CD4-positive, alpha-beta T cell treated with Interleukin-1 beta for 1 hour (primary cell): ENCODE results near the gene NDUFB3.
"Not testable (repeated sequence)": the region's sequence is repeated elsewhere in the genome, so short reads cannot be mapped to it uniquely, and the experiment has no call there.

ENCODE experiments used
- DNase-seq, 2 donors: peaks; one replicate each; pipeline ENCODE4 v3.0.0-alpha.2; 2020 to 2022

The NDUFB3 gene

GRCh38 chr2:201100497-201100896 lies 28.7 kb downstream of the NDUFB3 start:
- no peak for DNase-seq

GRCh38 chr2:201105759-201106158 lies 34.0 kb downstream of the NDUFB3 start:
- DNase-seq: no peak

DNA sequence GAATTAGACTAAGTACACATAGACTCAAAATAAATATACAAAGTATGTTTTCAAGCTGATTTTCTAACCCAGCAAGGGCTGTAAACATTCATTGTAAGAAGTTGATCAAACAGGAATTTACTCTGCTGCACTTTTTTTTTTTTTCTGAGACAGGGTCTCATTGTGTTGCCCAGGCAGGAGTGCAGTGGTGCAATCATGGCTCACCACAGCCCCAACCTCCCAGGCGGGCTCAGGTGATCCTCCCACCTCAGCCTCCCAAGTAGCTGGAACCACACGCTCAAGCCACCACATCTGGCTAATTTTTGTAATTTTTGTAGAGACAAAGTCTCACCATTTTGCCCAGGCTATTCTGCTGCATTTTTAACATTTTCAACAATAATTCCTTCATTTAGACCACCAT lies 35.8 kb downstream of the NDUFB3 start:
- DNase-seq: no peak

DNA sequence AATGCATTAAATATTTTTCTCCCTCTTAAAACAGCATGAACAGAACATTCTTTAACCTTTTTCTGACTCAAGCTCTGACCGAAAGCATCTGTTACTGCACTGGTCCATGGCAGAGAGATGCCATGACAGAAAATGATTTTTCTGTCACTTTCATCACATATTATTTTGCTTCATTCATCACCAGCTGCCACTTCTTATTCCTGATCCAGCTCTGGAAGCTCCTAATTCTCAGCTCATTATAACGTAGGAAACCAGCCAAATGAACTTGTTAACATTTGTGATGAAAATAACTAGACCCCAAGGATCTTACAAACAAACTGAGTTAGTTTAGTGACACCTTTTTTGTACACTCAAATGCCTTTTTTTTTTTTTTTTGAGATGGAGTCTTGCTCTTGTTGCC lies 36.5 kb downstream of the NDUFB3 start:
- no peak for DNase-seq

DNA sequence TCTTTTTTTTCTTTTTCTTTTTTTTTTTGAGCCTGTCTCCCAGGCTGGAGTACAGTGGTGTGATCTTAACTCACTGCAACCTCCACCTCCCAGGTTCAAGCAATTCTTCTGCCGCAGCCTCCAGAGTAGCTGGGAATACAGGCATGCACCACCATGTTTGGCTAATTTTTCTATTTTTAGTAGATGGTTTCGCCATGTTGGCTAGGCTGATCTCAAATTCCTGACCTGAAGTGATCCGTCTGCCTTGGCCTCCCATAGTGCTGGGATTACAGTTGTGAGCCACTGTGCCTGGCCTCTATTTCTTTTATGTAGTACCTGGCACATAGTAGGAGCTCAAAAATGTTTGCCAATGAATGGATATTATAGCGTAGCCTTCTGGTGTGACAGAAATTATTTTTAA lies 37.4 kb downstream of the NDUFB3 start:
- DNase-seq: no peak

GRCh38 chr2:201110615-201111014 lies 38.8 kb downstream of the NDUFB3 start:
- DNase-seq: no peak

DNA sequence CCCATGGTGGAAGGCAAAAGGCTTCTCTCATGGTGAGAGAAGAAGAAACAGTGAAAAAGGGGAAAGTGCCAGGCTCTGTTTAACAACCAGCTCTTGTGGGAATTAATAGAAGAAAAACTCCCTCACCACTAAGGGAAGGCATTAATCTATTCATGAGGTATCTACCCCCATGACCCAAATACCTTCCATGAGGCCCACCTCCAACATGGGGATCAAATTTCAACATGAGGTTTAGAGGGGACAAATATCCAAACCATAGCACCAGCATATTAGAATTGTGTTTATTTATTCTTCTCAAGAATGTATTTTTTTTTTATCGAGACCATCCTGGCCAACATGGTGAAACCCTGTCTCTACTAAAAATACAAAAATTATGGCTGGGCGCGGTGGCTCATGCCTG lies 39.3 kb downstream of the NDUFB3 start:
- no peak for DNase-seq

- no peak for DNase-seq
These were observed 42.5 kb downstream of the NDUFB3 start for GRCh38 chr2:201114350-201114749.

- DNase-seq: no peak
These were observed 43.0 kb downstream of the NDUFB3 start for GRCh38 chr2:201114846-201115245.

DNA sequence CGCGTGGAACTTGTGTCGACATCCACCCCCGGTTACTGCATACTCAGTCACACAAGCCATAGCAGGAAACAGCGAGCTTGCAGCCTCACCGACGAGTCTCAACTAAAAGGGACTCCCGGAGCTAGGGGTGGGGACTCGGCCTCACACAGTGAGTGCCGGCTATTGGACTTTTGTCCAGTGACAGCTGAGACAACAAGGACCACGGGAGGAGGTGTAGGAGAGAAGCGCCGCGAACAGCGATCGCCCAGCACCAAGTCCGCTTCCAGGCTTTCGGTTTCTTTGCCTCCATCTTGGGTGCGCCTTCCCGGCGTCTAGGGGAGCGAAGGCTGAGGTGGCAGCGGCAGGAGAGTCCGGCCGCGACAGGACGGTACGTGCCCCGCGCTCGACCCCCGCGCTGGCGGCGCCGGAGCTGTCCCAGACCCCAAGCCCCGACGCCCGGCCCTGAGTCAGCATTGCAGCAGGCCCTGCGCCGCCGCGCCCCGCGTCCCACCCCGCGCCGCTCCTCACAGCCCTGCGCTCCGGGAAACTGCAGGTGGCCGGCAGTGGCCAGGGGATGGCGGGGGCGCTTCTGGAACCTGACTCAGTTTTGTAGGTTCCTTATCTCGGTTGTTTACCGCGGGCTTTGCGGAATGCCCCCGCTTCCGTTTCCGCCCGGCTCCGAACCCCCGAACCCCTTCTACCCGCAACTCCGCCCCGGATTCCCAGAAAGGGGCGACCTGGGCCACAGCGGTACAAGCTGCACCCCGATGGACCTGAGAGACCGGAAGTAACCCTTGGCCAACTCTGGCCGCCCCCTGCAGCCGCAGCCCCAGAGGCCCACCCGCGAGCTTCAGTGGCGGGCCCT lies 44.5 kb downstream of the NDUFB3 start, which contains the start of gene CFLAR:
Gene CFLAR (plus strand): TSS at position 50 of the 844 bp plus-strand sequence. CDS start 13,702 bp downstream, outside the sequence.
- peak; percentile 81 to 83 for DNase-seq

GRCh38 chr2:201116959-201117734 lies 45.3 kb downstream of the NDUFB3 start:
- DNase-seq: peak; percentile 48 to 76

DNA sequence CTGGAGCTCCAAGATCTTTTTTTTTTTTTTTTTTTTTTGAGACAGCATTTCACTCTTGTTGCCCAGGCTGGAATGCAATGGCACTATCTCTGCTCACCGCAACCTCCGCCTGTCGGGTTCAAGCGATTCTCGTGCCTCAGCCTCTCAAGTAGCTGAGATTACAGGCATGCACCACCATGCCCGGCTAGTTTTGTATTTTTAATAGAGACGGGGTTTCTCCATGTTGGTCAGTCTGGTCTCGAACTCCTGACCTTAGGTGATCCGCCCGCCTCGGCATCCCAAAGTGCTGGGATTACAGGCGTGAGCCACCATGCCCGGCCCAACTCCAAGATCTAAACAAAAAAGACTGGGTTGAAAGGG lies 45.9 kb downstream of the NDUFB3 start:
- not testable (repeated sequence) for DNase-seq

DNA sequence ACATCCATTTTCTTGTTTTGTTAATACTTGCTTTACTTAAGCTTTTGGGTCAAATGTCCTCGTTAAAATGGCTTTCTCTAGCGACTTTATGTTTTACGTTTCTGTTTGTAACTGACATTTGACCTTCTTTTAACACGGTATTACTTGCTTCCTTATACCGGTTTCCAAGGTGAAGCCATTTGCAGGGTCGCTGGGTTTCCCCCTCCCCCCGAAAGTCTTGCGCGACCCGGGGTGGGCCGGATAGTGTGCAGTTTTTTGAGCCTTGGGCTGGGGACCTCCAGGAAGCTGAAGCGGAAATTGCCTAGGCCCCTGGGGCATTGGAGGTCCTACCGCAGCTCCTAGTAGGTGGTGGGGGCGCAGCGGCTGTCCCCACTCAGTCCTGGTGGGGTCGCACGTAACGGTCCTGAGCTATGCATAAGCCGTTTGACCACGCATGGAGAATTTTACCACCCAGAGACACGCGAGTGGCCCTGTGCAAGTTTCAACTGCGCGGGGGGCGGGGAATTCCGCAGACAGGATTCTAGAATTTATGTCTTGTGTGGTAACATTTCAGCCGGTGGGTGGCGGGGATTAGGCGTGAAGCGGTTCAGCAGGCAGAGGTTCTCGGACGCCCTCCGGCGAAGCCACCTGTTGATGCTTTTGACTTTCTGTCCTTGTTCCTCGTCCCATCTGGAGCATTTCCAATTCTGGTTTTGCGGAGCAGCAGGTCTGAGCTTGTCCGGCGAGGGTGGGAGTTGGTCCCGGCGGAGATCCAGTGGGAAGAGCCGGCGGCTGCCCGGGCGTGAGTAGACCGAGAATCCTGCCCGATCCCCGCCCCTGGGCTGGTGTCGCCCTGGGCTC lies 46.5 kb downstream of the NDUFB3 start:
- peak; percentile 88 to 89 for DNase-seq

DNA sequence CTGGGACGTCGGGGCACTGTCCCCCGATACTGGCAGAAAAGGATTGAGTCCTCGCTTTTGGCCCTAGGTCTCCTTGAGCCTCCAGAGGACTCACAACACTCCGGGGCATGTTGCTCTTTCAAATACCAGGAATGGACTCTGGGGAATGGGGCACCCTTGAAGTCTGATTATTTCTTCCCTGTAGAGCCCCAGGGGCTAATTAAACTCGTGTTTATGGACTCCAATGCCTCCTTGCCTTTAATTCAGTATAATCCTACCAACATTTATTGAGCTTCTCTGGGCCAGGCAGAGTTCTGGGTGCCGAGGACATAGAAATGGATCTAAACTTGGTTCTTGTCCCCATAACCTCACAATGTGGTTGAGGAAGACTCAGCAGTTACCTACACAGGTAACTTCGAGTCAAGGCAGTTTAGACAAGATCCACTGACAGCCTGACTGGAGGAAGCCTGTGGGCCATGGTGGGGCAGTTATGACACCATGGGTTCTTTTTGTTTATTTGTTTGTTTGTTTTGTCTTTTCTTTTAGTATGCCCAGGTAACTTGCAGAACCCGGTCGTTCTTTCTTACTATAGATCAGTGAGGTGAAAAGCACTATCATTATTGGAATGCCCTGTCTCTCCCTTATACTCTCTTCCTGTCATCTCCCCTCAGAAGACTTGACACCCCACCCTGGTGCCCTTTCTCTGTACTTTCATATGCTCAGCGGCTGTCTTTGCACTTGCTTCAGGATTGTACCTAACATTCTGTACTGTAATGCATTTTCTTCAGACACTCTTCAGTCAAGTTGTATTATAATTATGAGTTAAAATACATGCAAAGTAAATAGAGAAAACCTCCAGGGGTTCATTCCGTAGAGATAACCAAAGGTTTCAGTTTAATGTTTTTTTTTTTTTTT lies 47.4 kb downstream of the NDUFB3 start:
- DNase-seq: peak; percentile 22 to 46

GRCh38 chr2:201122276-201122675 lies 50.5 kb downstream of the NDUFB3 start:
- DNase-seq: no peak

GRCh38 chr2:201126308-201127151 lies 54.7 kb downstream of the NDUFB3 start:
- DNase-seq: peak in 1 of 2 donors; percentile 45

- DNase-seq: no peak
These were observed 55.3 kb downstream of the NDUFB3 start for GRCh38 chr2:201127152-201127511.

GRCh38 chr2:201127570-201127969 lies 55.8 kb downstream of the NDUFB3 start:
- peak in 1 of 2 donors; percentile 27 for DNase-seq

GRCh38 chr2:201128033-201128432 lies 56.2 kb downstream of the NDUFB3 start:
- no peak for DNase-seq

- peak in 1 of 2 donors; percentile 46 for DNase-seq
These were observed 57.2 kb downstream of the NDUFB3 start for GRCh38 chr2:201128933-201129505.
